Iris pigment epithelial cell (primary cell): ENCODE results near the gene HAUS1.
"Not testable (repeated sequence)": the region's sequence is repeated elsewhere in the genome, so short reads cannot be mapped to it uniquely, and the experiment has no call there.

ENCODE experiments used
- DNase-seq: peaks from one replicate; pipeline ENCODE4 v3.0.0-alpha.2; 2011; ENCODE audit warnings: low read depth

HAUS1 gene

DNA sequence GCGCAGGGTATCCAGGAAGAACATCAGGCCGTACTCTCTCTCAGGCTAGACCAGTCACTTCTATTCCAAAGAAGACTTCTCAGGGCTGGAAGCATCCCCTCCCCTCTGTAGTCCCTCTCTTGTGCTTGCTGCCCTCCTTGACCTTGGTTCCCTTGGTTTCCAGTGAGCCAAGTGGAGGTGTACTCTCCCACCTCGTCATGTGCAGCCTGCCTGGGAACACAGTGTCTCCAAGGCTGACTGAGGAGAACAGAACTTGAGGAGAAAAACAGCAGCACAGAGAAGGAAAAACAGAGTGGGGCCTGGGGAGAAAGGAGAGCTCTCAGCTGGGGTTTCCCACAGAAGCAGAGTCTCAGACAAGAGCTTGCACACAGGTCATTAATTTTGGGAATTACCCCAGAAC, 52.7 kb downstream of the HAUS1 start:
- no peak for DNase-seq

DNA sequence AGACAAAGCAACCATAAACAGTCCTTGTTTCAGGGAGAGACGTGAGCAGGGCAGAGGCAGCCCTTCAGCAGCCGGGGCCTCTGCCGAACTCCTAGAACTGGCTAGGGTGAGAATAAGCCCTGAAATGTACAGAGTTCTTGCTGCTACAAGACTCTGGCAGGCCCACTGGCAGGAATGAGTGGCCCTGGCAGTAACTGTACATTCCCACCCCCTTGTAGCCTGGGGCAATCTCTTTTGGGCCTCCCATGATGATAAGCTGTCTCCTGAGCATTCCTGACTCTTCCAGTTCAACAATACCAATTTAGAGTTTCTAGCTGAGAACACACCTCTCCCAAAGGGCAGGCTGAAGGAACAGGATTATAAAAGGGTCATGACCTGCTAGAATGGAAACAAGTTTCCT, 54.3 kb downstream of the HAUS1 start:
- DNase-seq, result no peak

DNA sequence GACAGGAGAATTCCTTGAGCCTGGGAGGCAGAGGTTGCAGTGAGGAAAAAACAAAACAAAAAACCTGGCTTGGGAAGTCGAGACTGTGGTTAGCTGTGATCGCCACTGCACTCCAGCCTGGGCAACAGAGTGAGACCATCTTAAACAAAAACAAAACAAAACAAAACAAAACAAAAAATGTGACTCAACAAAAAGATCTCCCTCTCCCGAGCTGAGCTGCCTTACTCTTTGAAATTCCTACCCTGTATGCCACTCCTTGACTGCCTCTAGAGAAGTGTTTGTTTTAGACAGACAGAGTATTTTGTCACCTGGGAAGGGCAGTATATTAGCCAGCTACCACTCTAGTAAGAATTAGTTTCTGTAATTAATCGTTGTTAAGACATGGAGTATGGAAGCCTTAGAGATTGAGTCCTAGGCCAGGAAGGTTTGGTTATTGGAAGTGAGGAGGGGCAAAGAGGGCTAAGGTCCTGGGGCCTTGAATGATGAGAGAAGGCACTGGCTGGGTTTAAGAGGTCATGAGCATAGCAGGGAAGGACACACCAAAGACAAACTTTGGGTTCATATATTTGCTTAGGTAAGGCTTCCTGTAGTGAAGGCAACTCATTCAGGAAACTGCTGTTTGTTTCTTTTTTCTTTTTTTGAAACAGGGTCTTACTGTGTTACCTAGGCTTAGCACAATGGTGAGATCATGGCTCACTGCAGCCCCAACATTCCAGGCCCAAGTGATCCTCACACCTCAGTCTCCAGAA, 56.0 kb downstream of the HAUS1 start:
- no peak for DNase-seq

DNA sequence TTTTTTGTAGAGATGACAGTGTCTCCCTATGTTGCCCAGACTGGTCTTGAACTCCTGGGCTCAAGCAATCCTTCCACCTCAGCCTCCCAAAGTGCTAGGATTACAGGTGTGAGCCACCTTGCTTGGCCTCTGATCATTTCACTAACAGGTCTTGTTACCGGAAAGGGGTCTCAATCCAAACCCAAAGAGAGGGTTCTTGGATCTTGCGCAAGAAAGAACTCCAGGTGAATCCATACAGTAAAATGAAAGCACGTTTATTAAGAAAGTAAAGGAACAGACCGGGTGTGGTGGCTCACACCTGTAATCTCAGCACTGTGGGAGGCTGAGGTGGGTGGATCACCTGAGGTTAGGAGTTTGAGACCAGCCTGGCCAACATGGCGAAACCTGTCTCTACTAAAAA, 56.7 kb downstream of the HAUS1 start:
- not testable (repeated sequence) for DNase-seq

DNA sequence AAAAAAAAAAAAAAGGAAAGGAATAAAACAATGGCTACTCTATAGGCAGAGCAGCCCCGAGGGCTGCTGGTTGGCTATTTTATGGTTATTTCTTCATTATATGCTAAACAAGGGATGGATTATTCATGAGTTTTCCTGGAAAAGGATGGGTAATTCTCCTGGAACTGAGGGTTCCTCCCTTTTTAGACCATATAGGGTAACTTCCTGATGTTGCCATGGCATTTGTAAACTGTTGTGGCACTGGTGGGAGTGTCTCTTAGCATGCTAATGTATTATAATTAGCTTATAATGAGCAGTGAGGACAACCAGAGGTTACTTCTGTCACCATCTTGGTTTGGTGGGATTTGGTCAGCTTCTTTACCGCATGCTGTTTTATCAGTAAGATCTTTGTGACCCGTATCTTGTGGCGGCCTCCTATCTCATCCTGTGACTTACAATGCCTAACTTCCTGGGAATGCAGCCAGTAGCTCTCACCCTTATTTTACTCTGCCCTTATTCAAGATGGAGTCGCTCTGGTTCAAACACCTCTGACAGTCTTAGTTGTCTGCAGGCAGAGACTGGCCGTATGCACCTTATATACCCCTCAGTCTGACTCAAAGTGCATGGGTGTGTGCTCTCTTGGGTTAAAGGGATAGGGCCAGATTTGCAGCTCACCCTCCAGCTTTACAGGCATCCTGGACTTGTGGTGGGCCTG, 57.7 kb downstream of the HAUS1 start:
- no peak for DNase-seq

DNA sequence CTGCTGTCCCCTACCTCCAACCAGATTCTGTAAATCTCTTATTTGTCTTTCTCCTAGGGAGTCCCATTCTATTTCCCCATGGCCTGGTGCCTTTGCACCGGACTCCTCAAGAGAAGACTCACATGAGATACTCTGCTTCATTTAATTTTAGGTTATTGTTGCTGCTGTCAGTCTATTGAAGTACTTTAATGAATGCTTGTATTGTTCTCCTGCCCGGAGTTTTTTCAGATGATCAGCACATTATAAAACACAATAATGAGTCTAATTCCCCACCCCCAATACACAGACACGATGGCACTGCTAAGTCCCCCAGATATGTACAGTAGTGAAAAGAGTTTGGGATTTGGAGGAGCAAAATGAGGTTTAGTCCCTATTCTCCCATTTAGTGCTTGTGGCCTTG, 58.9 kb downstream of the HAUS1 start:
- no peak for DNase-seq

DNA sequence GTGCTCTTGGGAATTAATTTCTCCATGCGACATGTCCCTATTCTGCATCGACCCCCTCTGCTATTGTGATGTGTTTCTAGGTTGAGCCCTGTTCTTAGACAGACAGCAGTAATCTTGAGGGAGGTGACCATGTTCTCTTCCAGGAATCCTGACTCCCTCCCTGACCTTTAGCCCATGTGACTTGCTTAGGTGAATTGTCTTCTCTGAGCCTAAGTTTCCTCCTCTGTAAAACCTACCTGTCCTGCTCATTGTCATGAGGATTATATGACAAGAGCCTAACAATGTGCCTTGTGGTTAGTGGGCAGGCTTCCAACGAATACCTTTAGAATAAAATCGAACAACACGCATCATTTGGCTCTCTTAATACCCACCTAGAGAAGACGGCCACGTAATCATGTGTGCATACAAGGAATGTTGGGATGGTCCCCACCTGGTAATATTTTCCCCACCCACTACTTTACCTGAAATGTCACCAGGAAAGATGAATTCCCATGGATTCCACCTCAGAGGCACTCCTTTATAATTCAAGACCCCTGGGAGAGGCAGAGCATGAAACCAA, 59.8 kb downstream of the HAUS1 start:
- no peak for DNase-seq

DNA sequence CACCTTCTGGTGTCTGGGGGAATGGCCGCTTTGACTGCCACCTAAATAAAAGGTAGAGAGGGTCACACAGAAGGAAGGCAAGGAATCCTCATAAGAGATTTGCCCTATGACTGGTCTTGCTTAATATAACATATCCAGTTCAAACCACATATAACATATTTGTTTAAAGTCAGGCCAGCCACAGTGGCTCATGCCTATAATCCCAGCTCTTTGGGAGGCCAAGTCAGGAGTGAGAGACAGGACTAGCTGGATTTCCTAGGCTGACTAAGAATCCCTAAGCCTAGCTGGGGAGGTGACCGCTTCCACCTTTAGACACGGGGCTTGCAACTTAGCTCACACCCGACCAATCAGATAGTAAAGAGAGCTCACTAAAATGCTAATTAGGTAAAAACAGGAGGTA, 60.3 kb downstream of the HAUS1 start:
- DNase-seq, result not testable (repeated sequence)

DNA sequence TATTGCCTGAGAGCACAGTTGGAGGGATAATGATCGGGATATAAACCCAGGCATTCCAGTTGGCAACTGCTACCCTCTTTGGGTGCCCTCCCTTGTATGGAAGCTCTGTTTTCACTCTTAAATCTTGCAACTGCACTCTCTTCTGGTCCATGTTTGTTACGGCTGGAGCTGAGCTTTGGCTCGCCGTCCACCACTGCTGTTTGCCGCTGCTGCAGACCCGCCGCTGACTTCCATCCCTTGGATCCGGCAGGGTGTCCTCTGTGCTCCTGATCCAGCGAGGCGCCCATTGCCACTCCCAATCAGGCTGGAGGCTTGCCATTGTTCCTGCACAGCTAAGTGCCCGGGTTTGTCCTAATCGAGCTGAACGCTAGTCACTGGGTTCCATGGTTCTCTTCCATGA, 60.7 kb downstream of the HAUS1 start:
- no peak for DNase-seq

DNA sequence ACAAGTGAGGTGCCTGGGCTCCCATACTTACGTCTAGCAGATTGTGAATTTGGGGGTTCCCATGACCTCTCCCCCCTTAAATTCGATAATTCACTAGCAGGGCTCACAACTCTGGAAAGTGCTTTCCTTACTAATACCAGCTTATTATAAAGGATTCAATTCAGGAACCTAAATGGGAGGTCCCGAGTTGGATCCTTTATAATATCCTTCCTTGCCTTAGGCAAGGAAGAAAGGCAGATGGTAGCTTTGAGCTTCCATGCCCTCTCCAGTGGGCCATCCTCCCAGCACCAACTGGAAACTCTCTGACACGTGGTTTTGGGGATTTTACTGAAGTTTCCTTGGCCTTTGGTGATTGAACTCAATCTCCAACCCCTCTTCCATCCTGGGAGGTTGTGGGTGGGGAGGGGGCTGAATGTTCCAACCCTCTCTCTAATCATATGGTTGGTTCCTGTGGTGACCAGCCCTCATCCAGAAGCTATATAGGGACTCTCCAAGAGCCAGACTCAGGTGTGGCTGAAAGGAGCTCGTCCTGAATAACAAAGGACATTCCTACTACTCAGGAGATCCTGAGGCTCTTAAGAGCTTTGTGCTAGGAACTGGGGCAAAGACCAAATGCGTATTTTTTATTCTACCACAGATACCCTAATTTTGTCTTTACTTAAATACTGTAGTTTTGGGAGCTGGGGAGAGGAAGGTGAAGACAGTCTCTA, 62.2 kb downstream of the HAUS1 start:
- DNase-seq, result no peak

DNA sequence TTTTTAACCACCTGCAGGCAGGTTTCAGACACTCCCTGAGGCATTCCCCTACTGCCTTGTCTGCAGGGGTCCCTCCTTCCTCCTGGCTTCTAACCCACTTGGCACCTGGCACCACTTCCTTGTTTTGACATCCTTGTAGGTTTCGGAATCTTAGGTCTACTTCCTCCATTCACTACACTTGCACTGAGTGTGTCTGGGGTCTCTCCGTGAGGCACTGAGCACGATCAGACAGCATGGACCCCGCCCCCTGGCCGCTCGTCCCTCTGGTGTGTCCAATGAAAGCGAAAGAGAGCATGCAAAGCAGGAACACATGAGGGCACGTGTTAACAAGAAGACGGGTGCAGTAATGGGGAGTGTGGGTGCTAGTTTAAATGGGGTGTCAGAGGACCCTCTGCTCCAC, 63.8 kb downstream of the HAUS1 start:
- no peak for DNase-seq

DNA sequence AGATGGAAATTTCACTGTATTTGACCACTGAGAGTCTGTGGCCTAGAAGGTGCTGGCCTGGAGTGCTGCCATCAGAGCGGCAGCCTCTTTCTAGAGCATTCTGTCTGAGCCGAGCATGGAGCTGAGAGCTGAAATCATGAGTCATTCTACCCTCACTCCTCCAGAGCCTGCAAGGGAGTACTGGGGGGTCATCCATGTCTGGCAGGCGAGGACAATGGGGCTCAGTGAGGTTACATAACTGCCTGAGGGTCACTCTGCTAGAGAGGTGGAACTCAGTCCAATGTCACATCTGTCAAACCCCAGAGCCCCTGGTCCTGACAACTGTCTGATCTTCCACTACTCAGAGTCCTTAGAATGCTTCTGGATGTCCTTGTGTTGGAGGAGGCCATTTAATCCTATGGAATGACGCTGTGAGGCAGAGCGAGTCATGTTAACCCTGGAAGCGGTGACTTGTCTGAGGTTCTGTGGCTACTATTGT, 65.3 kb downstream of the HAUS1 start:
- DNase-seq, result peak; percentile 88

DNA sequence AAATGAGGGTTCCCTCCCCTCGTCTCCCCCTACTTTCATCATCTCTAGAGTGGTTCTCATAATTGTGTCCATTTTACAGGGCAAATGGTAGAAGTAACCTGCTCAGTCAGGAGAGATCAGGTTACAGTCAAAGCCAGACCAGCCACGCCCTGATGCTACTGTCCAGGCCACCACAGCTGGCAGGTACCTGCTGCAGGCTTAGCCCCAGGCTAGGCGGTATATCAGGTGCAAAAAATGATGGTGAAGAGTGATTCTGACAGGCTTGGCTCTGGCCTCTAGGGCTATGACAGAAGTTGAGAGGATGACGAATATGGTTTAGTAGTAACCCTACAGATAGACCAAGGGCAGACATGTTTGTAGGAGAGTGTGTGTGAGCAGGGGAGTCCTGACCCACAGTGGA, 67.1 kb downstream of the HAUS1 start:
- no peak for DNase-seq

DNA sequence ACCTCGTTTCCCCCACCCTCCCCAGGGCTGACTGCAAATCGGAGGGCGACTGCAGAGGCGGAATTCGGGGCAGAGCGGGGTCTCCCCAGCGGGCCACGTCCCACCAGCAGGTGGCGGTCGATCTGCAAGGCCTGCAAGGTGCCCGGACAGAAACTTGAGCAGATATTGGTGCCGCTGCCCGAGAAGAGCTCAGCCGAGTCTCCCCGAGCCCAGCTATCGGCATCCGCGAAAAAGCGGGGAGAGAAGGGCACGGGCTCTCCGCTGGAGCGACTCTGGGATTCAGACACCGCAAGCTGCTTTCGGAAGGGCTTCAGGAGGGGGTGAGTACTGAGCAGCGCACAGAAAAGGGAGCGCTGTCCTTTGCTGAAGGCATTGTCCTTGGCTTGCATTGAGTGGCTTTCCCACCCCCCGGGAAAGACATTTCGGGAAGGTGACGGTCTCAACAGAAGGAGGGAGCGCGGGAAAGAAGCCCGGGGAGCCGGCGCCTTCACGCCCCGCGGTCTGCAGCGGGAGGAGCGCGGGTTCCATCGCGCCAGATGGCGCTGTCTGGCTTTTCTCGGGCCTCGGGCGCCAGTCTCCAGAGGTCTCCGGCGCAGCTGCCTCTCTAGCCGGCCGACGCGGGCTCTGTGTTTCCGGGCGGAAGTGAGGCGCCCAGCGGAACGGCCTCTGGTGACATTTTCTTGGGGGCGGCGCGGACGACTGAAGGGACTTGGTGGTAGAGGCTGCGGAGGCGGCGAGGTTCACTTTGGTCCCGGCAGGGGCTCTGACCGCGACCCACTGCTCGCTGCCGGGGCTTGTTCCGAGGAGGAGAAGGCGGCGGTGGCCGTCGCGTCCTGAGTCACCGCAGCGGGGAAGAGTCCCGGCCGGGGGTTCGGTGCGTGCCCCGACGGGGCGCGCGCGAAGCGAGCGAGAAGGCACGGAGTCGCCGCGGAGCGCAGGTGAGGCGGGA, 69.5 kb downstream of the HAUS1 start:
- peak; percentile 91 for DNase-seq

DNA sequence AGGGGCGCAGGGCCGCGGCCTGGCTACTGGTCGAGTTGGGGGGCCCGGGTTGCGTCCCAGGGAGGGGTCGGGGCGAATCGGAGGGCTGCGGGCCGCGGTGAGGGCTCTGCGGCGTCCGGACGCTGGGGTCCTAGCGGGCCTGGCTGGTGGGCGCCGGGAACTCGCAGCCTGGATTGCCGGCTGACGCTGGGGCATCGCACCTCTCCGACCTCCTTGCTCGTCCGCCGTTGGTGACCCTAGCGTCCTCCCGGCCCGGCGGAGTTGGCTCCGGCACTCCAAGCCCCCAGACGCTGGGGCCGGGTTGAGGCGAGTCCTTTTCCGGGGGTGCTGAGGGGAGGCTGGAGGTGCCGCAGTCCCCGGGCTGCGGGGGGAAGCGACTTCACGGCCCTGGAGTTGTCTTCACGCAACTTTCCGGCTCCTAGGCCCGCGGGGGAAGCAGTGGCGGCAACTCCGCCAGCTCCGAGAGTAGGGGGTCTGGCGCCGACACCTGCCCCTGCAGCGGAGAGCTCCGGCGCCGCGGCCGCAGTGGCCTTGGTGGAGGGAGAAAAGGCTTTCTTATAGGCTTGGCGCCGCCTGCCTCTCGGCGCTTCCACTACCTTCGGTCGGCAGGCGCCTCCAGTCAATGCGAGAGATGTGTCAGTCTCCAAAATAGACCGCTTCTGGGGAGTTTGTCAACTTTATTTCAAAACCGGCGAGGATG, 70.3 kb downstream of the HAUS1 start:
- DNase-seq, result peak; percentile 70

DNA sequence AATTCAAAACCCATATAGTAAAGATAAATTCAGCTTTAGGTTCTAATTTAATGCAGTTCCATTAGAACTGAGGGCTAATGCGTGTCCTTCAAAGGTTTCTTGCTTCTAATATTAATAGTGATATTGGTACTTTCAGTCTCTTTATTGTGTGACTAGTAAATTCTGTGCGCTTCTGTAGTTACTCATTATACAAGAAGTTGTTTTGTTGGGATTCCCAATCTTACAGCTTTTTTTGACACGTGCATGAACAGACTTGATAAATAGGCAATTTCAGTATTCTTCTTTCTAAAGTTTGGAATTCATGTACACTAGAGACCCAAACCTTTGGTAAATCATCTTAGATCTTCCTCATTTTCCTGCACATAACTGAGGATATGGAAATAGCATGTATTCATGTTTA, 71.8 kb downstream of the HAUS1 start:
- DNase-seq, result no peak
